Coronary artery (tissue), 2 donors: ENCODE data around the gene FBL.

ENCODE experiments used
- DNase-seq: peaks from one replicate; pipeline ENCODE4 v3.0.0-alpha.2; 2017; ENCODE audit warnings: low spot score
- H3K27ac ChIP-seq, 2 donors: fragments of 200-600 bp; sonication (generic); one replicate each; pipeline ENCODE4 v1.5.1; 2016 to 2019
- H3K4me3 ChIP-seq: fragments of 200-600 bp; sonication (generic); 2 replicates; pipeline ENCODE4 v1.5.1; 2016; ENCODE audit warnings: mild to moderate bottlenecking, moderate library complexity
- TF ChIP-seq, protein P1 (sequence below): fragments of 200-600 bp; sonication (generic); IDR thresholded peaks from one replicate; pipeline ENCODE4 v1.5.1; 2019; ENCODE audit warnings: antibody characterized with exemption

Gene FBL

DNA sequence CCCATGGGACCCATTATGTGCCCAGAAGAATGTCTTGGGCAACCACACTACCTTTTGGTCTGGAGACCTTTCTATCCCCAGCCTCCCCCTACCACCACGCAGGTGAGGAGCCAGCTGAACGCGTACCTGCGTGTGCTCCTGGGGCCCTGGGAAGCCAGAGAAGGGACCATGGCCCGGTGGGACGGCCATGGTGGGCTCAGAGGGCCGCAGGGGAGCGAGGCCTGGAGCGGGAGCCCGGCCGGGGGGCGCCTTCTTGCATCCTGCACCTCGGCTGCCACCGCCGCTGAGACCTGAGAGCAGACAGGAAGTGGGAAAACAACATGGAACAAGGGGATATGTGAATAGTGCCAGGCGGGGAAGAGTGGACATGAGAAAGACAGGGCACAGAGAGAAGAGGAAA lies 14.5 kb downstream of the FBL start:
- TF ChIP-seq, protein P1, sequence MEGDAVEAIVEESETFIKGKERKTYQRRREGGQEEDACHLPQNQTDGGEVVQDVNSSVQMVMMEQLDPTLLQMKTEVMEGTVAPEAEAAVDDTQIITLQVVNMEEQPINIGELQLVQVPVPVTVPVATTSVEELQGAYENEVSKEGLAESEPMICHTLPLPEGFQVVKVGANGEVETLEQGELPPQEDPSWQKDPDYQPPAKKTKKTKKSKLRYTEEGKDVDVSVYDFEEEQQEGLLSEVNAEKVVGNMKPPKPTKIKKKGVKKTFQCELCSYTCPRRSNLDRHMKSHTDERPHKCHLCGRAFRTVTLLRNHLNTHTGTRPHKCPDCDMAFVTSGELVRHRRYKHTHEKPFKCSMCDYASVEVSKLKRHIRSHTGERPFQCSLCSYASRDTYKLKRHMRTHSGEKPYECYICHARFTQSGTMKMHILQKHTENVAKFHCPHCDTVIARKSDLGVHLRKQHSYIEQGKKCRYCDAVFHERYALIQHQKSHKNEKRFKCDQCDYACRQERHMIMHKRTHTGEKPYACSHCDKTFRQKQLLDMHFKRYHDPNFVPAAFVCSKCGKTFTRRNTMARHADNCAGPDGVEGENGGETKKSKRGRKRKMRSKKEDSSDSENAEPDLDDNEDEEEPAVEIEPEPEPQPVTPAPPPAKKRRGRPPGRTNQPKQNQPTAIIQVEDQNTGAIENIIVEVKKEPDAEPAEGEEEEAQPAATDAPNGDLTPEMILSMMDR = no peak
- Histone ChIP-seq H3K27ac (no peak overlapping the region), H3K4me3 (no peak overlapping the region)
- DNase-seq = no peak

DNA sequence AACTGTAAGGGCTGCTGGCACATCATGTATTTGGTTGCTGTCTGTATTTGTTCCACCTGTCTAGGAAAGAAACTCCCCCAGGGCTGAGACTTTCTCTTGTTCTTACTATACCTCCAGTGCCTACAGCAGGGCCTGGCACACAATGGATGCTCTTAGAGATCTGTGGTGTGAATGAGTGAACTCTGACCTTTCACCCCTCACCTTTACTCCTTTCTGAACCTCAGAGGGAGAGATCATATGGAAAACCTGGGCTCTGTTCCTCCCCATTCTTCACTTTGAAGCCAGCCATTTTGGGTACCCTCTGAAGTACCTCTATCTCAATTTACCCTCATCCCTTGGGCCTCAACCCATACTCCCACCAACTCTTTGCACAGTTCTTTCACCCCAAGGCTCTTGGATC lies 15.3 kb downstream of the FBL start:
- H3K27ac ChIP-seq = no peak overlapping the region
- no peak for DNase-seq
- TF ChIP-seq, protein P1 = no peak
- no peak overlapping the region for H3K4me3 ChIP-seq

GRCh38 chr19:39830406-39830805 lies 15.8 kb downstream of the FBL start:
- no peak for DNase-seq
- Histone ChIP-seq H3K27ac (no peak overlapping the region), H3K4me3 (no peak overlapping the region)
- TF ChIP-seq, protein P1 = no peak

DNA sequence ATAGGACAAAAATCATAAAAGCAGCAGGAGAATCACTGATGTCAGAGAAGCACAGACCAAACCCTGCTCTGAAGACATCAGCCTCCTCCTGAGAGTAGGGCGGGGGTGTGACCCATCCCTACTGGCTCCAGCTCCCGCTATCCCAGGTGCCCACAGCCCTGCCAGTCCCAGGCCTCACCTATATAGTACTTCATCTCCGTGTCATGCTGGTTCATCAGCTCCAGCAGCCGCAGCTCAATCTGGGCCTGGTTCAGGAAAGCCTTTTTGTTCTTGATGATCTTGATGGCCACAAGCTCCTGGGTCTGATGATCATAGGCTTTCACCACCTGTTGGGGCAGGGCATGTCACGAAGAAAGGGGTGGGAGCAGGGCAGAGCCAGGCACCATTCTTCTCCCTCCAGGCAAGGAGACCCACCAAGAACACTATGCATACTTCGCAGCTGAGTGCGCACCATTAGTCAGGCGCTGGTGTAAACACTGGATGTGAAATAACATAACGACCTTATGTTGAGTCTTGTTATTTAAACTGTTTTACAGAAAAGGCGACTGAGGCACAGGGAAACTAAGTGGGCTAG lies 16.4 kb downstream of the FBL start:
- DNase-seq = no peak
- Histone ChIP-seq H3K4me3 (no peak overlapping the region), H3K27ac (no peak overlapping the region)
- TF ChIP-seq, protein P1 = no peak

DNA sequence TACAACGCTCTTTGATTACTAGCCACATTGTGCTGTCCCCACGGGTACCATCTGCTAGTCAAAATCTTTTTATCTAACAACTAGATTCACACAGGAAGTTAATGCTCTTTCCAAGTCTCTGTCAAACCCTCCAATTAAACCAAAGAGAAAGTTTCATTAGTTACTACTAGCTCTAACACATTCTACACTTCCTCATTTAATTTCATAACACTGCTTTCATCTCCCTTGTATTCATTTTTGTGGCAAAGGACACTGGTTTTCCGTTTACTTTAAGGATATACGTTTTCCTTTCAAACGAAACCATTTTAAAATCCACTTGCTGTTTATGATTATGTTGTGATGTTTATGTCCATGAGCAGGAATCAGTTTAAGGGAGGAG lies 17.5 kb downstream of the FBL start:
- no peak overlapping the region for H3K27ac ChIP-seq
- no peak overlapping the region for H3K4me3 ChIP-seq
- TF ChIP-seq, protein P1 = no peak
- DNase-seq = no peak

- Histone ChIP-seq H3K27ac (no peak overlapping the region), H3K4me3 (no peak overlapping the region)
- TF ChIP-seq, protein P1 = no peak
- no peak for DNase-seq
These were observed 18.0 kb downstream of the FBL start for GRCh38 chr19:39828015-39828653.

DNA sequence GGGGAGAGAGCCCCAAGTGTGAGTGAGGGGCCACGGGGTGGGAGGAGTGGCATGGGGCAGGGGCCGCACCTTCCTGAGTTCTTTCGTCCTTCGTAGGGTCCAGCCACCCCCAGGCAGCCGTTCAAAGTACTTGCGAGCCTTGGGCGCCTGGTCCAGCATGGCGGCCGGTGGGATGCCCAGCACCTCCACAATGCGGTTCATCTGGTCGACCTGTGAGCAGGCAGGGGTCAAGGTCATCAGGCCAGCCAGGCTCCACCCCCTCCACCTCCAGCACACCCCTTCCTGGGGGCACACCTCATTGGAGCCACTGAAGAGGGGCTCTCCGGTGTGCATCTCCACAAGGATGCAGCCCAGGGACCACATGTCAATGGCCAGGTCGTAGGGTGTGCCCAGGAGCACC lies 19.0 kb downstream of the FBL start:
- Histone ChIP-seq H3K4me3 (no peak overlapping the region), H3K27ac (no peak overlapping the region)
- DNase-seq = no peak
- TF ChIP-seq, protein P1 = no peak
